ENCODE measurements around the gene BRPF3. TPM values are rescaled to one million over a fixed set of nuclear protein-coding genes. Genes with fewer than 3 reads are reported as not detected.

The BRPF3 gene
- total RNA-seq, 1 donor from 2014 or later: 37.6 TPM

GRCh38 chr6:36187446-36187845 is 9.1 kb upstream of the BRPF3 start:
- DNase-seq (ENCODE audit: low spot score): no peak
- H3K27ac Mint-ChIP-seq (ENCODE audit: unreplicated experiment): no peak overlapping the region
- TF ChIP-seq CTCF (IDR thresholded peaks at IDR 0.05; ENCODE audit: unreplicated experiment): no peak
- H3K4me3 Mint-ChIP-seq (ENCODE audit: unreplicated experiment): no peak overlapping the region
- no peaks in the 10 kb centered on the region for H3K9me3 Mint-ChIP-seq (ENCODE audit: unreplicated experiment)
- no peaks in the 10 kb centered on the region for H3K36me3 Mint-ChIP-seq (ENCODE audit: low read depth, unreplicated experiment)
- H3K27me3 Mint-ChIP-seq (ENCODE audit: unreplicated experiment): peaks cover 2% of the 10 kb centered on the region
- H3K4me1 Mint-ChIP-seq (ENCODE audit: unreplicated experiment): peaks cover 6% of the 10 kb centered on the region

GRCh38 chr6:36195471-36196112 is 952 bp upstream of the BRPF3 start:
- H3K27ac Mint-ChIP-seq (ENCODE audit: unreplicated experiment): peak overlapping the region; percentile 57
- peaks cover 12% of the 10 kb centered on the region for H3K4me1 Mint-ChIP-seq (ENCODE audit: unreplicated experiment)
- no peak for DNase-seq (ENCODE audit: low spot score)
- H3K9me3 Mint-ChIP-seq (ENCODE audit: unreplicated experiment): no peaks in the 10 kb centered on the region
- H3K27me3 Mint-ChIP-seq (ENCODE audit: unreplicated experiment): peaks cover 7% of the 10 kb centered on the region
- no peak for TF ChIP-seq CTCF (IDR thresholded peaks at IDR 0.05; ENCODE audit: unreplicated experiment)
- H3K4me3 Mint-ChIP-seq (ENCODE audit: unreplicated experiment): peak overlapping the region; percentile 91
- peaks cover 20% of the 10 kb centered on the region for H3K36me3 Mint-ChIP-seq (ENCODE audit: low read depth, unreplicated experiment)

DNA sequence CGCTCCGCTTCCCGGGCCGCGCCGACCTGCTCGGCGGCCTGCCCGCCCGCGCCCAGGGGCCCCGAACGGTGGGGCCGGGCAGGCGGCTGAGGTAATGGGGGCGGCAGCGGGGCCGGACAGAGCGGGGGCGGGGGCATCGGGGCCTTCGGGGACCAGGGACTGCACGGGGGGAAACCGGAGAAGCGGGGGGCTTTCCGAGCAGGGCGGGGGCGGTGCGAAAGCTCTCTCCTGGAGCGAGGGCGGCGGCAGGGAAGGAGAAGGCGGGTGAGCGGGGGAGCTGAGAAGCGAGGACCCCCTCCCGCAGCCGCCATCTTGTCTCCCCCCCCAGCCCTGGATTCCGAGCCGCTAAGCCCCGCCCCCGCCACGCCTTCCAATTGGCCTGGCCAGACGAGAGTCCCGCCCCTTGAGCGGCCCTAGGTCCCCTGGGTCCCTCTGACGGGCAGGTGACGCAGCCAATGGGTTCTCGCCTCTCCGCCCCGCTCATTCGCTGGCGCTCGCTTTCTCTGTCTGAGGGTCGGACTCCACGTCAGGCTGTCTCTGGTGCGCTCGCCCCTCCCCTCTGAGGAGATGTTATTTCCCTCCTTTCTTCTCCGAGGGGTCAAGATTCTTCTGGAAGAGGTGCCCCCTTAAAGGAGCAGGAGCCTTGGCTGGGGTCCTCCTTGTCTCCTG is 470 bp downstream of the BRPF3 start:
- Mint-ChIP-seq H3K27ac (ENCODE audit: unreplicated experiment) (peak overlapping the region; percentile 88), H3K4me1 (ENCODE audit: unreplicated experiment) (peaks cover 16% of the 10 kb centered on the region), H3K4me3 (ENCODE audit: unreplicated experiment) (peak overlapping the region; percentile 92), H3K9me3 (ENCODE audit: unreplicated experiment) (no peaks in the 10 kb centered on the region), H3K36me3 (ENCODE audit: low read depth, unreplicated experiment) (peaks cover 32% of the 10 kb centered on the region), H3K27me3 (ENCODE audit: unreplicated experiment) (peaks cover 7% of the 10 kb centered on the region)
- peak; percentile 100 for DNase-seq (ENCODE audit: low spot score)
- TF ChIP-seq CTCF (IDR thresholded peaks at IDR 0.05; ENCODE audit: unreplicated experiment): no peak

- Mint-ChIP-seq H3K36me3 (ENCODE audit: low read depth, unreplicated experiment) (peaks cover 39% of the 10 kb centered on the region), H3K27me3 (ENCODE audit: unreplicated experiment) (peaks cover 7% of the 10 kb centered on the region), H3K4me1 (ENCODE audit: unreplicated experiment) (peaks cover 16% of the 10 kb centered on the region), H3K27ac (ENCODE audit: unreplicated experiment) (peak overlapping the region; percentile 88), H3K9me3 (ENCODE audit: unreplicated experiment) (no peaks in the 10 kb centered on the region), H3K4me3 (ENCODE audit: unreplicated experiment) (peak overlapping the region; percentile 92)
- no peak for TF ChIP-seq CTCF (IDR thresholded peaks at IDR 0.05; ENCODE audit: unreplicated experiment)
- no peak for DNase-seq (ENCODE audit: low spot score)
These were observed 1.2 kb downstream of the BRPF3 start for GRCh38 chr6:36197739-36198221.

GRCh38 chr6:36198986-36199385 is 2.4 kb downstream of the BRPF3 start:
- peaks cover 48% of the 10 kb centered on the region for H3K36me3 Mint-ChIP-seq (ENCODE audit: low read depth, unreplicated experiment)
- H3K4me1 Mint-ChIP-seq (ENCODE audit: unreplicated experiment): peaks cover 23% of the 10 kb centered on the region
- TF ChIP-seq CTCF (IDR thresholded peaks at IDR 0.05; ENCODE audit: unreplicated experiment): no peak
- no peak overlapping the region for H3K27ac Mint-ChIP-seq (ENCODE audit: unreplicated experiment)
- no peaks in the 10 kb centered on the region for H3K9me3 Mint-ChIP-seq (ENCODE audit: unreplicated experiment)
- H3K4me3 Mint-ChIP-seq (ENCODE audit: unreplicated experiment): no peak overlapping the region
- peaks cover 7% of the 10 kb centered on the region for H3K27me3 Mint-ChIP-seq (ENCODE audit: unreplicated experiment)
- DNase-seq (ENCODE audit: low spot score): no peak

All from endothelial cell (in vitro differentiated cells).